ENCODE data around the gene CACNA1G. TPM values are rescaled to one million over a fixed set of nuclear protein-coding genes. Genes with fewer than 3 reads are reported as not detected.

Gene CACNA1G
- total RNA-seq, 1 donor from 2014 or later, result 0.13 TPM

DNA sequence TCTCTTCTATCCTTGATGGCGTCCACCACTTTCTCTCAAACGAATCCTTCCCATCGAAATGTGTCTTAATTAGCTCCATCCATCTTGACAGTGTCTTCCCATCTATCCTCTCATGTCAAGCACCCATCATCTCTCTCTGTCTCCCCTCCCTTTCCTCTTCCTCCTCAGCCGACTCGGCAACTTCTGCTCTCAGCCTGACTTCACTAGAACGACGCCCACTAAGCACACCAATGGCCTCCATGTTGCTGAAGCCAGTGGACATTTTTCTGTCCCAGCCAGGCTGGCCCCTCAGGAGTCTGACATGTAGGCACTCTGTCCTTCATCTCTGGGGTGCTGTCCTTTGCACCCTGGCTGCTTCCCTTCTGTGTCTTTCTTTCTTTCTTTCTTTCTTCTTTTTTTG is 16.0 kb upstream of the CACNA1G start:
- DNase-seq (ENCODE audit: low spot score), result no peak
- intact Hi-C loops (cut with DNase I), result loop anchor here (5.0 to 10.0 kb wide), 2 partner anchors 37 to 410 kb away; partner anchors contain the start of gene MYCBPAP

DNA sequence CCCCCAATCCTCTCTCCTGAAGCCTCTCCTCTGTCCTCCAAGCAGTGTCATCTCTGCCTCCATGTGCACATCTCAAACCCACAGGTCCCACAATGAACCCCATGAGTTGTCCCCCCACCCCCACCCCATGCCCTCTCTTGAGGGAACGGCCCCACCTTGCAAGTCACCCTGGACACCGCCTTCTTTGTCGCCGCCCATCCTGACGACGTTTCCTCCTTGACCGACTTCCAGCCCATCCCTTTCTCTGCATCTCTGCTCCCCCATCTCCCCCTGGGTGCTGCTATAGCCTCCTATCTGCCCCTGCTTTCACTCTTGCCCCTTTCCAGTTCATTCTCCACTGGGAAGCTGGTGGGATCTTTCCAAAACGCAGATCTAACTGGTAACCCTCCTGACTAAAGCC is 15.2 kb upstream of the CACNA1G start:
- intact Hi-C loops (cut with DNase I), result loop anchor here (10.0 kb wide), 1 partner anchor 409 kb away; no protein-coding TSS in a partner anchor
- no peak for DNase-seq (ENCODE audit: low spot score)

DNA sequence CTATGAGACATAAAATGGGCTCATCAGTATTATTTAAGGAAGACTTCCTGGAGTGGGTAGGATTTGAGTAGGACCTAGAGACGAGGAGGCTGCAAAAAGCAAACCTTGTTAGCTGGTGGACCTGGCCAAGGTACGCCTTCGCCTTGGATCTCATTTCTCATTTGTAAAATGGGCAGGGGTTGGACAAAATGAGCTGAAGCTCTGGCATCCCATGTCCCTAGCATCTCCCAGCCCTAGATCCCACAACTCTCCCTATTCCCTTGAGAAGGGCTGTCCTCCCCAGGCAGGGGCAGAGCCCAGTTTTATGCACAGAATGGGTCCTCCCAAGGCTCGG is 13.8 kb upstream of the CACNA1G start:
- intact Hi-C loops (cut with DNase I), result loop anchor here (2.0 to 10.0 kb wide), 4 partner anchors 66 to 408 kb away; no protein-coding TSS in a partner anchor
- no peak for DNase-seq (ENCODE audit: low spot score)

DNA sequence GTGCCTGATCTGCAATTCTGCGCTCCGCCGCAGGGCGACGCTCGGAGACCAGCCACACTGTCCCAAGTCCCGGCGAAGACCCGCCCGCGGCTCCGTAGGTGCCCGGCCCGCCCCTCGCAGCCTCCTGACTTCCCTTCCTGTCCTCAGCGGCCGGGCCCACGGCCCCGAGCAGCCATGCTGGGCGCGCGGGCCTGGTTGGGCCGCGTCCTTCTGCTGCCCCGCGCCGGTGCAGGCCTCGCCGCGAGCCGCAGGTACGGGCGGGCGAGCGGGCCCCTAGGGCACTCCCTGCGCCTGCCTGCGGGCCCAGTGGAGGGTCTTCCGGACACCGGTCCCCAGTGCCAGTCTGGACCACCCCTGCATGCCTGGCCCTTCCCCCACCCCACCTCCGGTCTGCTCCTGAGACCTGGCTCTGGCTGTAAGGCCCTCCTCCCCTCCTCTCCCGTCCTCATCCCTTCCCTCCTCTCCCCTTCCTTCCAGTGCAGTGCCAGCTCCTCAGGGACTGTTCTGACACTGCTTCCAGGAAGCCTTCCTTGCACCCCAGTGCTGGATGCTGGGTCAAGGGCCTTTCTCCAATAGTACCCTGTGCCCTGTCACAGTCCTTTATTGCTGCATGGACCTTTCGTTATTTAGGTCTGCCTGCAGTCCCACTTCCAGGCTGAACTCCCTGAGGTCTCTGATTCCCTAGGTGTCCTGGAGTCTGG is 13.3 kb upstream of the CACNA1G start, which contains the start of gene SPATA20:
Gene SPATA20 (plus strand): TSS at position 140 of the 701 bp plus-strand sequence. CDS start 35 bp downstream, at position 175.
- intact Hi-C loops (cut with DNase I), result loop anchor here (2.0 to 10.0 kb wide), 4 partner anchors 66 to 408 kb away; no protein-coding TSS in a partner anchor
- peak; percentile 94 for DNase-seq (ENCODE audit: low spot score)

DNA sequence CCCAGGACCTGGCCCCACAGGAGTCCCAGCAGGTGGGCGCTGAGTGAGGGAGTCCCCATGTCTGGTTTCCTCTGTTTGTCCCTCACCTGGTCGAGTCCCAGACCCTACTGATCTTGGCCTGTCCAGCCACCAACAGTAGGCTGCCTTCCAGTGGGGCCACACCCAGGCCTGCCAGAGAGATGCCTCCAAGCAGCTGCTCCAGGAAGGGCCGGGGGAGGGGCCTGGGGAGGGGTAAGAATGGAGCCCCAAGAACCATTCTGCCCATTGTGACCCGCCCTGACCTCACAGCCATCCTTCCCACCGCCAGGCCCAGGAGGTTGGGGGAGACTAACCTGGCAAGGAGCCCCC is 12.8 kb upstream of the CACNA1G start:
- DNase-seq (ENCODE audit: low spot score), result no peak
- intact Hi-C loops (cut with DNase I), result loop anchor here (2.0 to 10.0 kb wide), 4 partner anchors 65 to 407 kb away; no protein-coding TSS in a partner anchor

DNA sequence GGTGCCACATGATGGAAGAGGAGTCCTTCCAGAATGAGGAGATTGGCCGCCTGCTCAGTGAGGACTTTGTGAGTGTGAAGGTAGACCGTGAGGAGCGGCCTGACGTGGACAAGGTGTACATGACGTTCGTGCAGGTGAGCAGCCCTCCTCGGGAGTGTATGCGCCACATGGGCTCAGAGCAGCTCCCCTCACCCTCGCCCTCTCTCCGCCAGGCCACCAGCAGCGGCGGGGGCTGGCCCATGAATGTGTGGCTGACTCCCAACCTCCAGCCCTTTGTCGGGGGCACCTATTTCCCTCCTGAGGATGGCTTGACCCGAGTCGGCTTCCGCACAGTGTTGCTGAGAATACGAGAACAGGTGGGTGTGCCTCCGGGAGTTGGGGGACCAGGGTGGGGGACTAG is 11.7 kb upstream of the CACNA1G start:
- DNase-seq (ENCODE audit: low spot score), result no peak

DNA sequence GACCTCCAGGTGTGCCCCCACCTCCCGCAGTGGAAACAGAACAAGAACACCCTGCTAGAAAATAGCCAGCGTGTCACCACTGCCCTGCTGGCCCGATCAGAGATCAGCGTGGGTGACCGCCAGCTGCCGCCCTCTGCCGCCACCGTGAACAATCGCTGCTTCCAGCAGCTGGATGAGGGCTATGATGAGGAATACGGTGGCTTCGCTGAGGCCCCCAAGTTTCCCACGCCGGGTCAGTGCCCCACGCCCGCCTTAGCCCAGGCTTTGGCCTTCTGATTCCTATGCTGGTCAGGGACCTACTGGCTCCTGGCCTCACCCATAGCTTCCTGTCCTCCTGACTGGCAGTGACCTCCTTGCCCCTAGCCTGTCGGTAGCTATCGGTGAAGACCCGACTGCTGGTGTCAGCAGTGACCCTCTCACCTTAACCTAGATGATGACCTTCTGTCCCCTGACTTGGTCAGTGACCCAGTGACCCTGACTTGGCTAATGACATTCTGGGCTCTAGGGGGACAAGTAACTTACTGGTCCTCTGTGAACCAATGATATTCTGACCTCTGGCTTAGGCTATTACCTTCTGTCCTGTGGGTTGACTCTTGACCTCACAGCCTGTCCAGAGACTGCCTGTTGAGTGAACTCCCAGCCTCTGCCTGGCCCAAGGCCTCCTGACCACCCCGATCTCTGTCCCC is 11.1 kb upstream of the CACNA1G start:
- no peak for DNase-seq (ENCODE audit: low spot score)
- intact Hi-C loops (cut with DNase I), result loop anchor here (10.0 kb wide), 1 partner anchor 405 kb away; no protein-coding TSS in a partner anchor

More for the DNA sequence above, 11.7 kb upstream of the CACNA1G start:
- intact Hi-C loops (cut with DNase I), result loop anchor here (10.0 kb wide), 1 partner anchor 406 kb away; no protein-coding TSS in a partner anchor

DNA sequence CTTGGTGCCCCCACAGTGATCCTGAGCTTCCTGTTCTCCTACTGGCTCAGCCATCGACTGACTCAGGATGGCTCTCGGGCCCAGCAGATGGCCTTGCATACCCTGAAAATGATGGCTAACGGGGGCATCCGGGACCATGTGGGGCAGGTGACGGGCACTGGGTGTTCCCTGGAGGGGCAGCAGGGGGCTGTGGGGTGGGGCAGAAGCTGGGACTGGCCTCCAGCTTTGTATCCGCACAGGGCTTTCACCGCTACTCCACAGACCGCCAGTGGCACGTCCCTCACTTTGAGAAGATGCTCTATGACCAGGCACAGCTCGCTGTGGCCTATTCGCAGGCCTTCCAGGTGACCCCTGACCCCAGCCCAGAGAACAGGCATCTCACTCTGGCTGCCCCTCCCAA is 10.5 kb upstream of the CACNA1G start:
- no peak for DNase-seq (ENCODE audit: low spot score)
- intact Hi-C loops (cut with DNase I), result loop anchor here (2.0 to 10.0 kb wide), 2 partner anchors 77 to 405 kb away; no protein-coding TSS in a partner anchor

DNA sequence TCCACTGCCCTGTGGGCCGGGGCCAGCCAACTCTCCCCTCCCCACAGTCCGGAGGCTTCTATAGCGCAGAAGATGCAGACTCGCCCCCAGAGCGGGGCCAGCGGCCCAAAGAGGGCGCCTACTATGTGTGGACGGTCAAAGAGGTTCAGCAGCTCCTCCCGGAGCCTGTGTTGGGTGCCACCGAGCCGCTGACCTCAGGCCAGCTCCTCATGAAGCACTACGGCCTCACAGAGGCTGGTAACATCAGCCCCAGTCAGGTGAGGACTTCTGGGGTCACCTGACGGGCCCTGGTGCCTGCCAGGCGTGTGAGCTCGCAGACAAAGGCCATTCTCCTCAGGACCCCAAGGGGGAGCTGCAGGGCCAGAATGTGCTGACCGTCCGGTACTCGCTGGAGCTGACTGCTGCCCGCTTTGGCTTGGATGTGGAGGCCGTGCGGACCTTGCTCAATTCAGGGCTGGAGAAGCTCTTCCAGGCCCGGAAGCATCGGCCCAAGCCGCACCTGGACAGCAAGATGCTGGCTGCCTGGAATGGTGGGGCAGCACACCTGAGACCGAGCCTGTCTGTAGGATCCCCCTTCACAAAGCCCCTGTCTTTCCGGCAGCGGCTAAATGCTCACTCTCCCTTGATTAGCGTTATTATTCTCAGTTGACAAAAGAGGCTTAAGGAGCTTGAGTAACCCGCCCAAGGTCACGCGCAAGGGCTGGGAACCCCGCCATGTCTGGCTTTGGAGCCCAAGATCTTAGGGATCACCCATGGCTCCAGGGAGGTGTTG is 9.7 kb upstream of the CACNA1G start:
- no peak for DNase-seq (ENCODE audit: low spot score)
- intact Hi-C loops (cut with DNase I), result loop anchor here (2.0 kb wide), 1 partner anchor 76 kb away; no protein-coding TSS in a partner anchor

DNA sequence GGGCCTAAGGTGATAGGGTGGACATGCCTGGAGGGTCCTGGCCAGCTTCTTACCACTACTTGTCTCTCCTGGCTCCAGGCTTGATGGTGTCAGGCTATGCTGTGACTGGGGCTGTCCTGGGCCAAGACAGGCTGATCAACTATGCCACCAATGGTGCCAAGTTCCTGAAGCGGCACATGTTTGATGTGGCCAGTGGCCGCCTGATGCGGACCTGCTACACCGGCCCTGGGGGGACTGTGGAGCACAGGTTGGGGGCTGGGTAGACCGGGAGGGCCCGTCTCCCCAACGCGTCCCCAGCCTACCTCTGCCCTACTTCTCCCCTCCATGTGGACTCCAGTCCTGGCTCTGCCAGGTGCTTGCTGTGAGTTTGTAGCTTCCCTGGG is 9.1 kb upstream of the CACNA1G start:
- DNase-seq (ENCODE audit: low spot score), result no peak
- intact Hi-C loops (cut with DNase I), result loop anchor here (2.0 kb wide), 1 partner anchor 75 kb away; no protein-coding TSS in a partner anchor

DNA sequence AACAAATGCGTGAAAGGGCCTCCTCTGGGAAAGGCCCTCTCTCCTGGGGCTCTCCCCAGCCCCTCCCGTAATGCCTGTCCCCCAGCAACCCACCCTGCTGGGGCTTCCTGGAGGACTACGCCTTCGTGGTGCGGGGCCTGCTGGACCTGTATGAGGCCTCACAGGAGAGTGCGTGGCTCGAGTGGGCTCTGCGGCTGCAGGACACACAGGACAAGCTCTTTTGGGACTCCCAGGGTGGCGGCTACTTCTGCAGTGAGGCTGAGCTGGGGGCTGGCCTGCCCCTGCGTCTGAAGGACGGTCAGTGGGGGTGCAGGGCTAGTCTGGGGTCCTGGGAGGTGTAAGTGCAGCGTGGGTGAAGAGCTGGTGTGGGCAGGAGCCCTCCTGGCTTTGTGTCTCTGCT is 8.6 kb upstream of the CACNA1G start:
- no peak for DNase-seq (ENCODE audit: low spot score)
- intact Hi-C loops (cut with DNase I), result loop anchor here (2.0 kb wide), 2 partner anchors 75 to 127 kb away; no protein-coding TSS in a partner anchor

DNA sequence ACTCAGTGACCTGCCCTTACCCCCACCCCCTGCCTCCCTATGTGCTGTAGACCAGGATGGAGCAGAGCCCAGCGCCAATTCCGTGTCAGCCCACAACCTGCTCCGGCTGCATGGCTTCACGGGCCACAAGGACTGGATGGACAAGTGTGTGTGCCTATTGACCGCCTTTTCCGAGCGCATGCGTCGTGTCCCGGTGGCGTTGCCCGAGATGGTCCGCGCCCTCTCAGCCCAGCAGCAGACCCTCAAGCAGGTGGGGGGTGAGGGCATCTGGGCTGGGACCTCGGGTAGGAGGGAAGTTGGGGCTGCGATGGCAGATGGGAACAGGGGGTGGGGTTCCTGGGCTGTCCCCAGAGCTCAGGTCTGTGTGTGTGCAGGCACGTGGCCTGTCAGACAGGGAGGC is 6.3 kb upstream of the CACNA1G start:
- intact Hi-C loops (cut with DNase I), result no loop called here
- DNase-seq (ENCODE audit: low spot score), result no peak

DNA sequence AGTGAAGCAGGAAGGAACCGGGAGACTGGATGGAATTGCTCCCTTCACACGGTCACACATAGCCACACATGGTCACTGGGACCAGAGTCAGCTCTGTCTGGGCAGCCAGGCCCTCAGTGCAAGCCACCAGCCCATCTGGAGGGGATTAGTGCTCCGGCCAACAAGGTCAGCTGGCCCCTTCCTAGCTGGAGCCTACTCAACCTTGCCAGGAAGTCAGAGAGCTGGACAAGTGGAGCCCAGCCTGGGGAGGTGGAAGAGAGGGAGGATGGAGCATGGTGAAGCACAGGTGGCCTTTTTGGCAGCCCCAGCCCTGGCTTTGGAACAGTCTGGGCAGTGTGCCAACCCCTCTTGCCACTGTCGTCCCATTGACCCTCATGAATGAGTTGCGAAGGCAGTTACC is 3.7 kb upstream of the CACNA1G start:
- intact Hi-C loops (cut with DNase I), result no loop called here
- DNase-seq (ENCODE audit: low spot score), result no peak

DNA sequence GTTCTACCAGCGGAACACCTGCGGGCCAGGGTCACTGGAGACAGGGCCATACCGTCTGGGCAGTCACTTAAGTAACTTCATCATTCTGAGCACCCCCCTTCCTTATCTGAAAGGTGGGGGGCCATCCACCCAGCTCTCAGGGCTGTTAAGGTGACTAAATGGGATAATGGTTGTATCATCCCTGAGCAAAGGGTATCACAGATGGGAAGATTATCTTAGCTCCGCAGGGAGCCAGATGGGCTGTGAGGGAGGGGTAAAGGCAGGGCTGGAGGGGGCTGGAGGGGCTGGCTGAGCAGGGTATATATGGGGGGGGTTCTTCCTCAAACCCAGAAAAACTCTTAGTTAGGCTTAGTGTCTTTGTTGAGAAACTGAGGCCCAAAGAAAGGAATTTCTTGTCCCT is 2.9 kb upstream of the CACNA1G start:
- no peak for DNase-seq (ENCODE audit: low spot score)
- intact Hi-C loops (cut with DNase I), result no loop called here

DNA sequence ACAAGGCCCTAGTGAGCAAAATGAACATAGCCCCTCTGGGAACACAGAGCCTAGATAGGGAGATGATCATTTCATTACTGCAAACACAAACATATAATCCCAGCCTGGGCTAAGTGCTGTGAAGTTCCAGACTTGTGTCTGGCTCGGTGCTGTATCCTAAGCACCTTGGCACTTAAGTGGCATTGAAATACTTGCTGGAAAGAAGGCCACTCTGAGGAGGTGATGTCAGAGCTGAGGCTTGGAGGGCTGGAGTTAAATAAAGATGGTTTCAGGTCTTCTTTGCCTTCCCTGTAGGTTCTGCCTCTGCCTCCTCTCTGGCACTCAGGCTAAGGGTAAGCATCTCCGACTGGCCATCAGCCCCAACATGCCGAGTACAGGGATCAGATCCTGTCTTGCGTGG is 2.4 kb upstream of the CACNA1G start:
- intact Hi-C loops (cut with DNase I), result no loop called here
- DNase-seq (ENCODE audit: low spot score), result no peak

DNA sequence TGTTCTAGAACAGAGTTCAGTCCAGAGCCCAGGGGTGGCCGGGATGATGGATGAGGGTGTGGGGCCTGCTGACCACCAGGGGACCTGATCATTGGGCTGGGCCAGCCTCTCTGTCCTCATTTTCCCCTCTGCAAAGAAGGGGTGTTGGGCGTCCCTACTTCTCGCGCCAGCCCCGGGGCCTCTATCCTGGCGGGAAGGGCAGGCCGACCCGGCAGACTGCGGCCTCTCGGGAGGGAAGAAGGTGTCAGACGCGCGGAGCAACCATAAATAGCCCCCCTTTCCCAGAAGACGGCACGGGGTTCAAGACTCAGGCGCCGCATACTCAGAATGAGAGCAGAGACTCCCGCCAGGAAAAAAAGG is 2.0 kb upstream of the CACNA1G start:
- intact Hi-C loops (cut with DNase I), result no loop called here
- DNase-seq (ENCODE audit: low spot score), result no peak

DNA sequence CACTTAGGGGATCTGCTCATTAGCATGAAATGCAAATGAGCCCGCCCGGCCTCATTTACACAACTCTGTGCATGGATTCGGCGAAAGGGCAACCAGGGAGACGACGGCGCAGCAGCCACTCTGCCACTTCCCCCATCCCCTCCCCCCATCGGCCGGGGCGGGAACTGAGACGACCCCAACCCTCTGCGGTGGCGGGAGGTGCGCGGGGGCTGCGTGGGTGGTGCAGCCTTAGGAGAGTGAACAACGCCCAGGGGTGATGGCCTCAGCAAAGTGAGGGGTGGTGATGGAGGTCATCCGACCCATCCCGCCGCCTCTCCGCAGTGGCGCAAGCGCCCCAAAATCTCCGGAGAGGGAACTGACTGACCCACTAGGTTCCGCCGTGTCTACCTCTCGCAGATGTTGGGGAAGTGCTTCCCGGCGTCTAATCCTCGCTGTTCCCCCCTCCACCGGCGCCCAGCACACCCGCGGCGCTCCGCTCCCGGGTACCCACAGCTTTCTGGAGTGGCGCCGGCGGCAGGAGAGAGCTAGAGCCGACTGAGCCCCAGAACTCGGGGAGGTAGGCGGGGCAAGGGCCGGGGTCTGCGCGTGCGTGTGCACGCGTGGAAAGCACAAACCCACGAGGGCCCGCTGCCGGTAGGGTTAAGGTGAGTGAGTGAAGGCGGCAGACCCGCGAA is 1.4 kb upstream of the CACNA1G start:
- no peak for DNase-seq (ENCODE audit: low spot score)
- intact Hi-C loops (cut with DNase I), result no loop called here

DNA sequence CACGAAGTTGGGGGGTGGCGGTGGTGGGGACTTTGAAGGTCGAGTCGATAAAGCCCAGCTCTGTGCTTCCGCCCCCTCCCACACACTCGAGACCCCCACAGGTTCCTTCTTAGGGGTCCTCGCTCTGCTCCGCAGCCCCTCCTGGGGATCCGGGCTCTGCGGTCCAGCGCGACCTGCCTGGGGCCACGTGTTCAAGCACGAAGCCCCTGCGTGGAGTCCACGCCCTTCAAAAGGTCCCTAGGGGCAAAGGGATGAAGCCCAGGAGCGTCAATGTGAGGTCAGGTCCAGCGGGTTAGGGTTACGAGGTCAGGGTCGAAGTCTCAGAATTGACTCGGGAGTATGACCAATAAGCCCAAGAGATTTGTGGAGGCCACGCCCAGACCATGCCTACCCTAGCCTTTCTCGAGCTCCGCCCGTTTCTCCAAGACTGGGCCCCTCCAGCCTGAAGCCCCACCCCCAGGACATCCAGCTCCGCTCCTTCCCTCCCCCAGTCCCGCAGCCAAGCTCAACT is 786 bp upstream of the CACNA1G start:
- intact Hi-C loops (cut with DNase I), result no loop called here
- DNase-seq (ENCODE audit: low spot score), result no peak
